Measurements from ENCODE around the gene ANTXRL.
"Not testable (repeated sequence)": the region's sequence is repeated elsewhere in the genome, so short reads cannot be mapped to it uniquely, and the experiment has no call there.

The ANTXRL gene

DNA sequence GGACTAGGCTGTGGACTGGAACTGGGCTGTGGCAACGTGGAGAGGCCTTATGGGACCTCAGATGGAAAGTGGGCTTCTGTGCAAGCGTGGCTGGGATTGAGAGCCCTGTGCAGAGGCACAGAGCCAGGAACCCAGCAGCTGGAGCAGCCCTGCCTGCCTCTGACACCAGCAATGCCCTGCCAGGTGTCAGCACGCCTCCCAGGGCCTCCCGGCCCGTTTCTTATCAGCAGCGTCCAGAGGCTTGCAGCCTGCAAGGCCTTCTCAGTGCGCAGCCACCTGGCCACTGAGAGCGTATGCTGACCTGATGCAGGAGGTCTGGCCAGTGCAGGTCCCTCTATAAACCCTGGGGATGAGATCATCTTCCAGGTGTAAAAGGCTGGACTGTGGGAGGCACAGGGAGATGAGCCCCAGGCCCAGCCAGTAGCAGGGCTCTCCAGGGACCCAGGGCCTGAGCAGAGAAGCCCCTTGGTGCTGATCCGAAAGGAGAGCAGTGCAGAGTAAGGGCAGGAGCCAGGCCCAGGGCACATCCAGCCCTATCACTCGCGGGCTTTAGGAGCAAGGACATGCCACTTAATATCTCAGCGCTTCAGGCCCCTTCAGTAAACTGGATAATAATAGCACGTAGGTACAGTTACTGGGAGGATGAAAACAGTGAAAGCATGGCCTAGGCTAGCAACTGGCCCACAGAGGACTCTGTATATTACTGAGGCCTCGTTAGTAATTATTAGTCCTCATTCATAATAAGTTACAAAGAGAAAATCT lies 38.8 kb upstream of the ANTXRL start:
- H3K27ac ChIP-seq (ENCODE audit: low read length): no peak overlapping the region
- H3K27me3 ChIP-seq (ENCODE audit: low read depth, low read length): no peaks in the 10 kb centered on the region
- H3K4me2 ChIP-seq (ENCODE audit: low read length): no peak overlapping the region

DNA sequence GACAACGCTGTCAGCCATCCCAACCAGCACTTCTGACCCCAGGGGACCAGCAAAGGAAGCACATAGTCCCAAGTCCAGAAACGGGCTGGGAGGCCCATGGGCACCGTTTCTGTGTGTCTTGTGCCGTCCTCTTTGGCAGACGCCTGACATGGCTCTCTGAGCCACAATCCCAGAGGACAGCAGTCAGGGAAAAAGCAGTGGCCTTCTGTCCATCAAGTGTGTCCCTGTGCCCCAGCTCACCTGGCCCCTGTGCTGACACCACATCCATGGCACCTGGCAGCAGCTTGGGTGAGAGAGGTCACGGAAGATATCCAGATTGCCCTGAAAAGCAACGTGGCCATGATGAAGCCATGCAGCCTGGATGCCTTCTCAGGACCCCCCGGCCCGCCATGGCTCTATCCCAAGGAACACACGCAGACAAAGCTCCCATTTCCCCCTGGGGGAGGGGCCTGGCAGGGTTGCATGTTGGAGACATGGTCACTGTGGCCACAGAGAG lies 38.1 kb upstream of the ANTXRL start:
- TF ChIP-seq, protein P1, sequence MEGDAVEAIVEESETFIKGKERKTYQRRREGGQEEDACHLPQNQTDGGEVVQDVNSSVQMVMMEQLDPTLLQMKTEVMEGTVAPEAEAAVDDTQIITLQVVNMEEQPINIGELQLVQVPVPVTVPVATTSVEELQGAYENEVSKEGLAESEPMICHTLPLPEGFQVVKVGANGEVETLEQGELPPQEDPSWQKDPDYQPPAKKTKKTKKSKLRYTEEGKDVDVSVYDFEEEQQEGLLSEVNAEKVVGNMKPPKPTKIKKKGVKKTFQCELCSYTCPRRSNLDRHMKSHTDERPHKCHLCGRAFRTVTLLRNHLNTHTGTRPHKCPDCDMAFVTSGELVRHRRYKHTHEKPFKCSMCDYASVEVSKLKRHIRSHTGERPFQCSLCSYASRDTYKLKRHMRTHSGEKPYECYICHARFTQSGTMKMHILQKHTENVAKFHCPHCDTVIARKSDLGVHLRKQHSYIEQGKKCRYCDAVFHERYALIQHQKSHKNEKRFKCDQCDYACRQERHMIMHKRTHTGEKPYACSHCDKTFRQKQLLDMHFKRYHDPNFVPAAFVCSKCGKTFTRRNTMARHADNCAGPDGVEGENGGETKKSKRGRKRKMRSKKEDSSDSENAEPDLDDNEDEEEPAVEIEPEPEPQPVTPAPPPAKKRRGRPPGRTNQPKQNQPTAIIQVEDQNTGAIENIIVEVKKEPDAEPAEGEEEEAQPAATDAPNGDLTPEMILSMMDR (IDR thresholded peaks at IDR 0.05; ENCODE audit: low read depth, low read length): no peak
- TF ChIP-seq EZH2phosphoT487 (IDR thresholded peaks at IDR 0.05; ENCODE audit: low read depth): no peak
- Histone ChIP-seq H2AFZ (ENCODE audit: low read depth, low read length) (no peak overlapping the region), H3K4me2 (ENCODE audit: low read length) (no peak overlapping the region), H4K20me1 (ENCODE audit: insufficient read depth, low read length) (no peaks in the 10 kb centered on the region), H3K27ac (ENCODE audit: low read length) (no peak overlapping the region), H3K4me3 (ENCODE audit: low read length) (no peak overlapping the region), H3K9ac (ENCODE audit: low read length) (no peak overlapping the region), H3K4me1 (ENCODE audit: low read length) (no peaks in the 10 kb centered on the region), H3K9me3 (ENCODE audit: insufficient read depth, low read length) (no peaks in the 10 kb centered on the region), H3K36me3 (replicated peaks; ENCODE audit: low read depth, low read length) (no peaks in the 10 kb centered on the region), H3K27me3 (ENCODE audit: low read depth, low read length) (no peaks in the 10 kb centered on the region), H3K79me2 (ENCODE audit: low read length) (no peaks in the 10 kb centered on the region)

More for the DNA sequence above, 38.8 kb upstream of the ANTXRL start:
- Histone ChIP-seq H3K9ac (ENCODE audit: low read length) (no peak overlapping the region), H3K4me3 (ENCODE audit: low read length) (no peak overlapping the region), H3K36me3 (replicated peaks; ENCODE audit: low read depth, low read length) (no peaks in the 10 kb centered on the region), H3K9me3 (ENCODE audit: insufficient read depth, low read length) (no peaks in the 10 kb centered on the region), H2AFZ (ENCODE audit: low read depth, low read length) (no peak overlapping the region), H3K79me2 (ENCODE audit: low read length) (no peaks in the 10 kb centered on the region), H4K20me1 (ENCODE audit: insufficient read depth, low read length) (no peaks in the 10 kb centered on the region), H3K4me1 (ENCODE audit: low read length) (no peaks in the 10 kb centered on the region)
- TF ChIP-seq, protein P1 (IDR thresholded peaks at IDR 0.05; ENCODE audit: low read depth, low read length): no peak
- no peak for TF ChIP-seq EZH2phosphoT487 (IDR thresholded peaks at IDR 0.05; ENCODE audit: low read depth)

DNA sequence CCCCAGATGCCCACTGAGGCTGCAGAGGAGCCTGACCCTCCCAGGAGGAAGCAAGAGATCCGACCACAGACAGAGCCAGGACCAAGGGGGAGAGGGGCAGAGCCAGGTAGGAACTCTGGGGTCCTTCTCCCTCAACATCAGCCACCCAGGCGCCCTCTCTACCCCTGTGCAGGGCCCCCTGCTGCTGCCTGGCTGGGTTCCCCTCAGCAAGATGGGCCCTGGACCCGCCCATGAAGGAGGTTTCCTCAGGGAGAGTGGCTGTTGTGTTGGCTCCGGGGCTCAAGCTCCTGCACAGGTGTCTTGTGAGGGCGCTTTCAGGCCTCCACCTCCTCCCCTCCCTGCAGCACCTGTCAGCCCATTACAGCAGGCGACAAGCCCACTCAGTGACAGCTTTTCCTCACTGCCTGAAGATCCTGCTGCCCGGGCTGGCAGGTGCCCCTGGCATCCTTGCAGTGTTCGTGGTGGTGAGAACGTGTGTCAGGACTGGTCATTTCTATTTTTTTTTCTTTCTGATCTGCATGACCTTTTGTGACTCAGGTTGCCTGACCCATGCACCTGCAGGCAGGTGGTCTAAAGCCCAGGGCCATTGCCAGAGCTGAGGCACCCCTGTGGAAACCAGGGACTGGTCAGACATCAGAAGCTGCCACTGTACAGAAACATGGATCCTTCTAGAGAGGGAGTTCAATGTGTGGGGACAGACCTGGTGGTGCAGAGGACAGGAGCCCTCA lies 37.0 kb upstream of the ANTXRL start:
- not testable (repeated sequence) for H3K4me3 ChIP-seq (ENCODE audit: low read length); H3K27ac ChIP-seq (ENCODE audit: low read length); H3K4me1 ChIP-seq (ENCODE audit: low read length)

DNA sequence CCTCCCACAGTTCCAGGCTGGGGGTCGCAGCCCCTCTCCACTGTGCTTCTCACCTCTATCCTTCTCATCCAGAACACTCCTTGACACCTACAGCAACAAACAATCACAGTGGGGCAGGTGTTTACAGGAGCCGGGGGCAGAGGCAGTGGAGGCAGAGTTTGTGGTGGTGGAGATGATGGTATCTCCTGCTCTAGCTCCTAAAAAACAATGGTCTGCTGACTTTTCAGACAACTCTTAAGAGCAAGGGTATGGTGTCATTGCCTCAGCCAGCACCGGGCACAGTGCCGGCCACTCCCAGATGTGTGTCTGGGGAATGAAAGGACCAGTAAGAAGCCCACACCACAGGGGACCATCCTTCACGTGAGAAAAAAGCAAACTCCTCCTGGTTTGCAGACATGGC lies 36.3 kb upstream of the ANTXRL start:
- no peaks in the 10 kb centered on the region for H3K27me3 ChIP-seq (ENCODE audit: low read depth, low read length)
- H3K4me3 ChIP-seq (ENCODE audit: low read length): no peak overlapping the region
- no peaks in the 10 kb centered on the region for H3K36me3 ChIP-seq (replicated peaks; ENCODE audit: low read depth, low read length)

More for the DNA sequence above, 37.0 kb upstream of the ANTXRL start:
- H4K20me1 ChIP-seq (ENCODE audit: insufficient read depth, low read length); H2AFZ ChIP-seq (ENCODE audit: low read depth, low read length); H3K9me3 ChIP-seq (ENCODE audit: insufficient read depth, low read length); H3K27me3 ChIP-seq (ENCODE audit: low read depth, low read length); H3K36me3 ChIP-seq (replicated peaks; ENCODE audit: low read depth, low read length); H3K9ac ChIP-seq (ENCODE audit: low read length); H3K4me2 ChIP-seq (ENCODE audit: low read length); H3K79me2 ChIP-seq (ENCODE audit: low read length): not testable (repeated sequence)

More for the DNA sequence above, 36.3 kb upstream of the ANTXRL start:
- TF ChIP-seq, protein P1 (IDR thresholded peaks at IDR 0.05; ENCODE audit: low read depth, low read length): no peak
- no peak for TF ChIP-seq EZH2phosphoT487 (IDR thresholded peaks at IDR 0.05; ENCODE audit: low read depth)
- H3K9me3 ChIP-seq (ENCODE audit: insufficient read depth, low read length): no peaks in the 10 kb centered on the region
- no peak overlapping the region for H3K4me2 ChIP-seq (ENCODE audit: low read length)
- H3K27ac ChIP-seq (ENCODE audit: low read length): no peak overlapping the region
- H4K20me1 ChIP-seq (ENCODE audit: insufficient read depth, low read length): no peaks in the 10 kb centered on the region
- no peak overlapping the region for H3K9ac ChIP-seq (ENCODE audit: low read length)
- no peaks in the 10 kb centered on the region for H3K4me1 ChIP-seq (ENCODE audit: low read length)
- no peaks in the 10 kb centered on the region for H3K79me2 ChIP-seq (ENCODE audit: low read length)
- no peak overlapping the region for H2AFZ ChIP-seq (ENCODE audit: low read depth, low read length)
